DND-41 (cell line): Measurements from ENCODE around the gene STK32C.

Source experiments
- ATAC-seq: fragments of 200-7000 bp; cut with Tn5 transposase; 3 replicates; pipeline ENCODE4 v1.9.1; 2021; ENCODE audit warnings: low read depth; ENCODE audit not compliant: insufficient read depth
- DNase-seq: peaks from one replicate; pipeline ENCODE4 v3.0.0-alpha.2; 2020
- H2AFZ ChIP-seq: 2 replicates; pipeline ENCODE4 v1.6.0; 2012; ENCODE audit warnings: low read depth, low read length
- H3K27ac ChIP-seq: 2 replicates; pipeline ENCODE4 v1.5.1; 2012; ENCODE audit warnings: low read length, inconsistent platforms
- H3K27me3 ChIP-seq: fragments of 200-600 bp; sonication (generic); 2 replicates; pipeline ENCODE4 v1.6.0; 2012; ENCODE audit warnings: low read length, mild to moderate bottlenecking, inconsistent platforms; ENCODE audit not compliant: insufficient read depth, poor library complexity
- H3K36me3 ChIP-seq: 2 replicates; pipeline ENCODE4 v1.5.1; 2012; ENCODE audit warnings: low read length, inconsistent platforms; ENCODE audit not compliant: insufficient read depth
- H3K4me1 ChIP-seq: 2 replicates; pipeline ENCODE4 v1.5.1; 2012; ENCODE audit warnings: mild to moderate bottlenecking, low read length; ENCODE audit not compliant: insufficient read depth
- H3K4me2 ChIP-seq: 2 replicates; pipeline ENCODE4 v1.6.0; 2012; ENCODE audit warnings: mild to moderate bottlenecking, moderate library complexity, low read length, inconsistent platforms; ENCODE audit not compliant: insufficient read depth
- H3K4me3 ChIP-seq, 2 experiments: fragments of 200-600 bp in 1 of 2; shearing (Covaris generic) in 1 of 2; 2 replicates each; pipeline ENCODE4 v1.5.1; 2012 to 2016; ENCODE audit warnings: inconsistent platforms in 2 of 2, low read length in 2 of 2, mild to moderate bottlenecking in 2 of 2, low read depth in 1 of 2, moderate library complexity in 1 of 2
- H3K79me2 ChIP-seq: 2 replicates; pipeline ENCODE4 v1.6.0; 2012; ENCODE audit warnings: low read length, inconsistent platforms; ENCODE audit not compliant: insufficient read depth
- H3K9ac ChIP-seq: 2 replicates; pipeline ENCODE4 v1.6.0; 2012; ENCODE audit warnings: low read depth, mild to moderate bottlenecking, inconsistent platforms, low read length, moderate library complexity
- H3K9me3 ChIP-seq: 2 replicates; pipeline ENCODE4 v1.5.1; 2012; ENCODE audit warnings: low read length, moderate library complexity, mild to moderate bottlenecking, inconsistent platforms; ENCODE audit not compliant: insufficient read depth, severe bottlenecking
- H4K20me1 ChIP-seq: 2 replicates; pipeline ENCODE4 v1.6.0; 2012; ENCODE audit warnings: low read length; ENCODE audit not compliant: insufficient read depth
- EZH2 ChIP-seq: IDR thresholded peaks from 3 replicates; pipeline ENCODE4 v1.6.1; 2012; ENCODE audit warnings: borderline replicate concordance, low read depth, mild to moderate bottlenecking, moderate library complexity, low read length, inconsistent platforms; ENCODE audit not compliant: severe bottlenecking
- TF ChIP-seq, protein P1 (sequence below): IDR thresholded peaks from 2 replicates; pipeline ENCODE4 v1.5.1; 2012; ENCODE audit warnings: borderline replicate concordance, low read length, moderate library complexity, mild to moderate bottlenecking; ENCODE audit not compliant: poor library complexity, severe bottlenecking; ENCODE audit errors: extremely low read depth

STK32C gene

DNA sequence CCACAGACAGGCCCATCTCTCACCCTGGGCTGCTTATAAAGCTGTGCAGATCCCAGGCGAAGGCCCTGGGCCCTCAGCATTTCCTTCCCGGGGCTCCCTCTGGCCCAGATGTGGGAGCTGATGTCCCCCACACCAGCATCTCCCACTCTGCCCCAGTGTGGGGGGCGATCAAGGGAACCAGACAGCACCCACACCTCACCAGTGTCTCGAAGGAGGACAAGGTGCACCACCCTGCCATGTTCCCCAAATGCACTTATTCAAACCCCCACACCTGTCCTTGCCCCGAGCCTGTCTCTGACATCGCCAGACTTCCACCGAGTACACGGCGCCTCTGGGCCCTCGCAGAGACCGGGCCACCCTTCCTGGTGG is 101.4 kb downstream of the STK32C start:
- Histone ChIP-seq H3K27me3 (no peaks in the 10 kb centered on the region), H3K79me2 (no peaks in the 10 kb centered on the region), H3K4me2 (no peak overlapping the region), H3K9me3 (no peaks in the 10 kb centered on the region), H3K4me1 (no peaks in the 10 kb centered on the region), H3K36me3 (no peaks in the 10 kb centered on the region), H3K4me3 (no peak overlapping the region), H2AFZ (no peak overlapping the region), H3K9ac (no peak overlapping the region), H4K20me1 (no peaks in the 10 kb centered on the region), H3K27ac (no peak overlapping the region)
- DNase-seq (no peak), ATAC-seq (no peak)
- no peak for TF ChIP-seq EZH2
- TF ChIP-seq, protein P1, sequence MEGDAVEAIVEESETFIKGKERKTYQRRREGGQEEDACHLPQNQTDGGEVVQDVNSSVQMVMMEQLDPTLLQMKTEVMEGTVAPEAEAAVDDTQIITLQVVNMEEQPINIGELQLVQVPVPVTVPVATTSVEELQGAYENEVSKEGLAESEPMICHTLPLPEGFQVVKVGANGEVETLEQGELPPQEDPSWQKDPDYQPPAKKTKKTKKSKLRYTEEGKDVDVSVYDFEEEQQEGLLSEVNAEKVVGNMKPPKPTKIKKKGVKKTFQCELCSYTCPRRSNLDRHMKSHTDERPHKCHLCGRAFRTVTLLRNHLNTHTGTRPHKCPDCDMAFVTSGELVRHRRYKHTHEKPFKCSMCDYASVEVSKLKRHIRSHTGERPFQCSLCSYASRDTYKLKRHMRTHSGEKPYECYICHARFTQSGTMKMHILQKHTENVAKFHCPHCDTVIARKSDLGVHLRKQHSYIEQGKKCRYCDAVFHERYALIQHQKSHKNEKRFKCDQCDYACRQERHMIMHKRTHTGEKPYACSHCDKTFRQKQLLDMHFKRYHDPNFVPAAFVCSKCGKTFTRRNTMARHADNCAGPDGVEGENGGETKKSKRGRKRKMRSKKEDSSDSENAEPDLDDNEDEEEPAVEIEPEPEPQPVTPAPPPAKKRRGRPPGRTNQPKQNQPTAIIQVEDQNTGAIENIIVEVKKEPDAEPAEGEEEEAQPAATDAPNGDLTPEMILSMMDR = no peak

DNA sequence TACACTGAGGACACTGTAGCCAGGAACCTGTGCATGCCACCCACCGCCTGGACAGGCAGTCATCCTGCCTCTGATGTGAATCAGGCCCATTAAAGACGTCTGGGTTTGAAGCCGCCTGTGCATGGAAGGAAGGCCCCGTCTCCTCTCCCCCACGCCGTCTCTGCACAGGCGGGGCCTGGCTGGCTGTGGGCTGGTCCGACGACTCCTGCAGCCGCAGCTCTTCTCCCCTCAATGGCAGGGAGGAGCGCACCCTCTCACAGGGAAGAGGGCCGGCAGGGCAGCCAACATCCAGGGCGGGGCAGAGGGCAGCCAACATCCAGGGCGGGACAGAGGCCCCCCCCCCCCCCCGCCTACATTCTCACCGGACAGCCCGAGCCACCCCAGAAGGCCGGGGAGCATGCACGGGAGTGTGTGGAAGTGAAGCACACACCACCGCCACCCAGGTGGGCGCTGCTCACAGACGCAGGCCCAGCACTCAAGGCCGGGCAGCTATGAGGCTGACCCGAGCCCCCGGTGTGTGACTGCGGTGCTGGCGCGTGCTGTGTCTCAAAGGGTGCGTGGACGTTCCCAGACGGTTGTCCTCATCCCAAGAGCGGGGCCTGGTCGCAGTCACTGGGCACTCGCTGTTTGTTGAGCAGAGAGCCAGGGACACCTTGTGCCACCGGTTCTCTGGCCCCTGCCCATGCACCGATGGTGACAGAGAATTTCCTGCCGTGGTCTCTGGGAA is 101.9 kb downstream of the STK32C start:
- Histone ChIP-seq H4K20me1 (no peaks in the 10 kb centered on the region), H3K4me2 (no peak overlapping the region), H3K79me2 (no peaks in the 10 kb centered on the region), H3K27me3 (no peaks in the 10 kb centered on the region), H3K9ac (no peak overlapping the region), H3K36me3 (no peaks in the 10 kb centered on the region), H3K9me3 (no peaks in the 10 kb centered on the region), H3K4me3 (no peak overlapping the region), H3K27ac (no peak overlapping the region), H2AFZ (no peak overlapping the region), H3K4me1 (no peaks in the 10 kb centered on the region)
- TF ChIP-seq, protein P1 = no peak
- no peak for TF ChIP-seq EZH2
- ATAC-seq (no peak), DNase-seq (no peak)

DNA sequence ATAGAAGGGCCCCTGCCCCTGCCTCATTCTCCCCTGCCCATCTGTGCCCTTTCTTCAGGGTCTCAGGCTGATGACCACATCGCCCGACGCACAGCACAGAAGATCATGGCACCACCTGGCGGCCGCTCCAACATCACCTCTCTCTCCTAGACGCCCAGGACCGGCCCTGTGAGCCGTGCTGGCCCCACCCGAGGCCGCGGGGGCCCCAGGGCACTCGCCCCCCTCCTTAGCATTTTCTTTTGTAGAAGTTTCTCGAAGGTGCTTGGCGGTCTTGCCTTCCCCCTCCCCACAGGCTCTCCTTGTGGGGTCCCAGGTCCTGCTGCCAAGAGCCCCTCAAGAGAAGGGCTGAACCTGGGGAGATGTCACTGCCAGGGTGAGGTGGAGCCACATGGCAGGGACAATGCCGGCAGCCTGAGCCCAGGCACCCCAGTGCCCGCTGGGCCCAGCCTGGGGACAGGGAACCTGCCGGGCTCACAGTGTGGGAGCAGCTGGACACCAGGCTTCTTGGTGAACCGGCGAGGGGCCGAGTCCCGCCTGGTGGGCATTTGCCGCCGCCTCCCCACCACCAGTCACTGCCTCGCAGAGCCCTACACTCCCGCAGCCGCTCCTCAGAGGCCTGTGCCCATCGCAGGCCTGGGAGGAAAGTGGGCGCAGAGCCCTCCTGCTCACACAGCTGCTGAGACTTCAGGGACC is 102.8 kb downstream of the STK32C start:
- H3K79me2 ChIP-seq = no peaks in the 10 kb centered on the region
- no peak overlapping the region for H2AFZ ChIP-seq
- no peaks in the 10 kb centered on the region for H3K27me3 ChIP-seq
- ATAC-seq = no peak
- TF ChIP-seq, protein P1 = no peak
- TF ChIP-seq EZH2 = no peak
- no peaks in the 10 kb centered on the region for H3K36me3 ChIP-seq
- DNase-seq = no peak
- no peaks in the 10 kb centered on the region for H4K20me1 ChIP-seq
- H3K4me3 ChIP-seq = no peak overlapping the region
- no peaks in the 10 kb centered on the region for H3K4me1 ChIP-seq
- H3K4me2 ChIP-seq = no peak overlapping the region
- H3K9ac ChIP-seq = no peak overlapping the region
- no peak overlapping the region for H3K27ac ChIP-seq
- H3K9me3 ChIP-seq = no peaks in the 10 kb centered on the region
